IPS DF 4.7 (cell line): ENCODE data around the gene SMIM24.

ENCODE experiments used
- DNase-seq: peaks from one replicate; pipeline ENCODE4 v3.0.0-alpha.2; 2013; ENCODE audit warnings: low spot score; ENCODE audit errors: extremely low read depth

Gene SMIM24

DNA sequence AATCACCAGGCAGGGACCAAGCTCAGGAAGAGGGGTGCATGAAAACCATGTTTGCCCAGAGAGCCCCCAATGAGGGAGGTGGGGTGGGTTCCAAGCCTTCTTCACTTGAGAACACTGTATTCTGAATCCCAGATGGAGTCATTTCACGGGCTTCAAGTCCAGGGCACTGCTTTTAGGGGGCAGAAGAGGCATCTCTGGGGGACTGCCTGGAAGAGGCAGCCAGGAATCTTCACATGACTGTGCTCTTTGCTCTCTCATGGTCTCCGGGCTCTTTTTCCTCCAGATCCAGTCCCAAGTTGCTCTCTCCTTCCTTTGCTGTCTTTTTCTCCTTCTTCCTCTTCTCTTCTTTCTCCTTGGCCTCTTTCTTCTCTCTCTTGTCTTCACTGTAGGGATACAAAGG is 5.7 kb downstream of the SMIM24 start:
- no peak for DNase-seq

DNA sequence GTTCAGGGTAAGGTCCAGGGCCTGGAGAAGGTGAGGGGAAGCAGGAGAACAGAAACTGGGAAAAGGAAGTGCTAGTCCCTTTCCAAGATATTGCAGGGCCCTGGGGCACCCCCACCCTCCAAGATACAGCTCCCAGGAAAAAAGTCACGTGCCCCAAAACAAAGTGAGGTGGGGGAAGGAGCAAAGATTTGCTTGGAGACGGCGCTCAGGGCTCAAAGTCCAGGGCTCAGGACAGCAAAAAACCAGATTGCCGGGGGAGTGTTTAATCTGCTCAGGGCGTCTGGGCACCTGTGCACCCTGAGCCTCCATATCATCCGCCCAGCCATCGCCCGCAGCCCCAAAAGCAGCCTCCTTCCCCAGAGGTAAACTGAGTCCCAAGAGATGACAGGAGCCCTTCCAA is 6.3 kb downstream of the SMIM24 start:
- no peak for DNase-seq

DNA sequence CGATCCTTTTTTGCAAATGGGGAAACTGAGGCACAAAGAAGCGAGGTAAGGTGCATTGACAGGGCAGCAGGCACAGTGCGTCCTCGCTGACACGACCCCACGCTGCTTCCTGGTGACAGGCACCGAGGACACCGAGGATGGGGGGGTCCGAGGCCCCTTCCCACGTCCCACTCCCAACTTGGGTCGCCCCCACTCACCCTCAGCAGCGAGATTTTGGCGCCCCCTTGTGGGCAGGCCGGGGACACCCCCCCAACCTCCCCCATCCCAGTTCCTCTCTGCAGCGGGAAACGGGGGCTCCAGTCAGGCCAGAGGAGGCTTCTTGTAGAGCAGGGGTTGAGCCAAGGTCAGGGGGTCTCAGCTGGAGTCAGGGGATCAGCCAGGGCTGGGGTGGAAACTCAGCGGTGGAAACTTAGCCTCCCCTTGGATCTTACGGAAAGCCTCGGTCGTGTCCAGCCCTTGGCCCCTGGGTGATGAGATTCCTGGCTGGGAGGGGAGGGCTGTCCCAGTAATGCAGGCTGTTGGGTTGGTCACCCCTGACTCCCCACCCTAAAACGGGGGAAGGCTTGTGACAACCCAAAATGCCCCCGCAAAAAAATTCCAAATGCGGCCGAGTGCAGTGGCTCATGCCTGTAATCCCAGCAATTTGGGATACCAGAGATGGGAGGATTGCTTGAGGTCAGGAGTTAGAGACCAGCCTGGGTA is 8.2 kb downstream of the SMIM24 start:
- no peak for DNase-seq

DNA sequence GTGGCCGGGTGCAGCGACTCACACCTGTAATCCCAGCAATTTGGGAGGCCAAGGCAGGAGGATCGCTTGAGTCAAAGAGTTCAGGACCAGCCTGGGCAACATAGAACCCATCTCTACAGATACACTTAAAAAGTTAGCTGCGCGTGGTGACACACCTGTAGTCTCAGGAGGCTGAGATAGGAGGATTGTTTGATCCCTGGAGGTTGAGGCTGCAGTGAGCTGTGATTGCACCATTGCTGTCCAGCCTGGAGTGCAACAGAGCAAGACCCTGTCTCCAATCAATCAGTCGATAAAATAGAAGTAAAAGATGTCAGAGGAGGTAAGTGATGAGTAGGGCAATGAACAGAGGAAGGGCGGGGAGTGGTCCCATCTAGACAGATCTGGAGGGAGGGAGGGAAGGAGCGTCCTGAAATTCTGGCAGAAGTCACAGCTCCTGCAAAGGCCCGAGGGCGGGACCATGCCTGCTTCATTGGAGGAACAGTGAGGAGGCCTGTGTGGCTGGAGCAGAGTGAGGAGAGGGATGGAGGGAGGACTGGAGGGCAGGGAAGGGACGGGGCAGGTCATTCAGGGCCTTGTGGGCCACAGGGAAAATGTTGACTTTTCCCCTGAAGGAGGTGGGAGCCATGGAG is 9.7 kb downstream of the SMIM24 start:
- no peak for DNase-seq

DNA sequence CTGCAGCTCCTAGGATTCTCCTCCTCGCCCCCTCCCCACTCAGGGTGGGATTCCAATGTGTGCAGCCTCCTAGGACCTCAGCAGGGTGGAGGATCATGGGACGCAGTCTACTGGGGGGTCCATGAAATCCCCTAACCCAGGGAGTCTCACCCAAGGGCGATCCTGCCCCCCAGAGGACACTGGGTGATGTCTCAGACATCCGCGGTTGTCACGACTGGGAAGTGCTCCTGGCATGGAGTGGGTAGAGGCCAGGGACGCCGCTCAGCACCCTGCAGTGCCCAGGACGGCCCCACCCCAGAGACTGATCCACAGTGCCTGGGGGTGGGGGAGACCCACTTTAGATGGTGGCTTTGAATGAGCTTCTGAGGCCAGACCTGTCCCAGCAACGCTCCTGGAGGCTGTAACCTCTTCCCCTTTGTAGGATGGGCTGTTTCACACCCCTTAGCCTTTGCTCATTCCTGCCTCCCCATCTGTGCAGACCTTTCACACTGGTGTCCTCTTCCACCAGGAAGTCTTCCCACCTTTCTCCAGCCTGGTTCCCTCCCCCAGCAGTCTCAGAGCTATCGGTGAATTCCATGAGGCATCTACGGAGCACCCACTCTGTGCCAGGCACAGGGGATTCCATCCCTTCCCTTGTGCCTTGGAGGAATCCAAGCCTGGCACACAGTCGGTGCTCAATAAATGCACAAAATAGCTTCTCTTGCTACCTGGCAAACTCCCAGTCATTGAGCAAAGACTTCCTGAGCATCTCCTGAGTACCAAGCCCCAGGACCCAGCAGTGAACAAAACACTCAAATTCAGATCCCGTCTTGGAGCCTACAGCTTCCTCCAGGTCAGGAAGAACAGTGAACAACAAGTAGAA is 10.5 kb downstream of the SMIM24 start:
- no peak for DNase-seq

DNA sequence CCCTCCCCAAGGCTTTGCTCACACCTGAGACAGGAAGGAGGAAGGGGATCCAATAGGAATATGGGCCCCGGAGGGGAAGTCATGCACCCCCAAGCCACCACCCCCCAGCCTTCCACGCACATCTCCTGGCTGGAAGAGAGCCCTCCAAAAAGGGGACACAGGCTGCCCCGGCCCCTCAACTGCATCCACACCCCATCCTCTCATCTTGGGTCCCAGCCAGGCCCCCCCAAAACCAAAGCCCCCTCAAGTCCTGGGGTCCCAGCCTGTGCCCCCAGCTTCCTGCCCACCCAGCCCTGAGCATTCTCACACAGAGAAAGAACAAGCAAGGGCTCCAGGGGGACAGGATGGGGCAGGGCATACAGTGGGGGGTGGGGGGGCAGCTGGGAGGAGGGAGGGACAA is 12.1 kb downstream of the SMIM24 start:
- DNase-seq = no peak

DNA sequence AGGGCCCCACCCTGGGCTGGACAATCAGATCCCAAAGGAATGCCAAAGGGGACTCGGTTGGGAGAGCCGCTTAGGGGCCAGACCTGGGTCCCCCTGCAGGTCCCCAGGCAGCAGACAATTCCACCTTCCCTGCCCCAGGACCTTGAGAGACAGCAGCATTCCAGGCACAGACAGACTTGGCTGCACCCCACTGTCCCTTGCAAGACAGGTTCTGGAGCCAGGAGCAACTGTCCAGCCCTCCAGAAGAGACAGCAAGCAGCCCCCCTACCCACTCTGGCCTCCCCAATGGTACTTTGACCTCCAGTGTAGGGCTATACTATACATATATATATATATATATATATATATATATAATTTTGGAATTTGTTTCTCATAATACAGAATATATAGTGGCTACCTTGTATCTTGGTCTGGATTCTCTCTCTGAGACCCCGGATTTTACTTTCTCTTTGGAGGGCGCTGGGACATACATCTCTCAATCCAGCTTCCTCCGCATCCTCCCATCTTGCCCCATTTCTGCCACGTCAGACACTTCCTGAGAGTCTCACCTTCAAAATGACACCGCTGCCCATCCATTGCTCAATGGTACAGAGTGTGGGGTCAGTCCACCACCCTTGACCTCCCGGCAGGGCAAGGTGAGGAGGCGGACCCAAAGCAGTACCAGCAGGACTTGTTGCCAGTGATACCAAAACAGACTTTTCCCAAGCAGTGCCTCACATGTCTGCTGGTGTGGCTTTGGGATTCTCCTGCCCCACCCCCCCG is 12.7 kb downstream of the SMIM24 start:
- no peak for DNase-seq

DNA sequence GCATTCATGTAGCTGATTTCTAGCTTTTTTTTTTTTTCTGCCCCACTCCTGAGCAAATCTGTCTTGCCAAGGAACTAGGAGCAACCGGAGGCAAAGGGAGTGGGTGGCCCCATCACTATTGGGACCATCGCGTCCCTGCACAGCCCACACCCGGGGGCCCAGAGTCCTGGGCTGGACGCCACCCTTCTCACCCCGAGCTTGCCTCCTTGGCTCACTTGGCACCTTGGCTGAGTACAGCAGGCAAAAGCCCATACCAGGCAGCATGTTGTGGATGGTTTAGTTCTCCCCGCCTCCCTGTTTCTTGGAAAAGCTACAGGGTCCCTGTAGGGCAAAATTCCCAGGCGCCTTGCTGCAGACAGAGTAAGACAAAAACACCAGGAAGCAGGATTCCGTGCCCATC is 13.7 kb downstream of the SMIM24 start:
- no peak for DNase-seq

DNA sequence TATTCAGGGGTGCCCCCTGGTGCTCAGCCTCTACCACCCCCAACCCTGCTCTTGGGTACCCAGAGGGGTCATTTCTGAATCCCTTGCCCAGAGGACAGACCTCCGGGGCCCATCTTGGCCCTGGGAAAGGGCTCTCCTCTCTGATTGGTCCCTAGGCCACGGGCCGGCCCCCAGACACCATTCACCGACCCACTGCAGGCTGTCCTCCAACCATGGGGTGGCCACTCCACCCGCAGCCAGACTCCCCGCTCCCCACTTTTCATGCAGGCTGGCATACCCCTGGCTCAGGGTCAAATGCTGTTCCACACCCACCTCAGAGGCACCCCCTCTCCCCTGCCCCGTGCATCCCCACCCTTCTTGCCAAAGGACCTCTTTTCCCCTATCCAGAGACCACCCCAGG is 14.8 kb downstream of the SMIM24 start:
- no peak for DNase-seq

DNA sequence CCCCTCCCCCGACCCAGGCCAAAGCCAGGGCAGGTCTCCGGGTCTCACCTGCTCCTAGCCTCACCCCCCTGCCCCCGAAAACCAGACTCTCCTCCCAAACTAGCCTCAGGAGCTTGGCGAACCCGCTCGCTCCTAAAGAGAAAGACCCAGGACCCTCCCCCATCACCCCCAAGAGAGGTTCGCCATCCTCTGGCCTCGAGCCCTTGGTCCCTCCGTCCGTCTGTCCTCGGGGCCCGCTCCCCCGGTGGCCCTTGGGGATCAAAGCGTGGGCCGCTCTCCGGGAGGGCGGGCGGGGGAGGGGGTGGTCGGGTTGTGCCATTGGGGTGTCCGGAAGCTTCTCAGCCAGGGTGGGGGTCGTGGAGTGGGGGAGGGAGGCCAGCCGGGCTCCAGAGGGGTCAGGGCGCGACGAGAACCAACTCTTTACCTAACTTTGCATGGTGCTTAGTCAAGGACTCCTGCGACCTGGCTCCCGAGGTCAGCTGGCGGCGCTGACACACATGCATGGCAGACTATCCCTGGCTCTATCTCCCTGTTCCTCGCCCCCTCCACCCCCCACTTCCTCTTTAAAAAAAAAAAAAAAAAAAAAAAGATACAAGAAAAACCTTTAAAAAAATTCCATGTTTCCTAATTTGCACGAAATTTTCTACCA is 15.6 kb downstream of the SMIM24 start:
- no peak for DNase-seq

DNA sequence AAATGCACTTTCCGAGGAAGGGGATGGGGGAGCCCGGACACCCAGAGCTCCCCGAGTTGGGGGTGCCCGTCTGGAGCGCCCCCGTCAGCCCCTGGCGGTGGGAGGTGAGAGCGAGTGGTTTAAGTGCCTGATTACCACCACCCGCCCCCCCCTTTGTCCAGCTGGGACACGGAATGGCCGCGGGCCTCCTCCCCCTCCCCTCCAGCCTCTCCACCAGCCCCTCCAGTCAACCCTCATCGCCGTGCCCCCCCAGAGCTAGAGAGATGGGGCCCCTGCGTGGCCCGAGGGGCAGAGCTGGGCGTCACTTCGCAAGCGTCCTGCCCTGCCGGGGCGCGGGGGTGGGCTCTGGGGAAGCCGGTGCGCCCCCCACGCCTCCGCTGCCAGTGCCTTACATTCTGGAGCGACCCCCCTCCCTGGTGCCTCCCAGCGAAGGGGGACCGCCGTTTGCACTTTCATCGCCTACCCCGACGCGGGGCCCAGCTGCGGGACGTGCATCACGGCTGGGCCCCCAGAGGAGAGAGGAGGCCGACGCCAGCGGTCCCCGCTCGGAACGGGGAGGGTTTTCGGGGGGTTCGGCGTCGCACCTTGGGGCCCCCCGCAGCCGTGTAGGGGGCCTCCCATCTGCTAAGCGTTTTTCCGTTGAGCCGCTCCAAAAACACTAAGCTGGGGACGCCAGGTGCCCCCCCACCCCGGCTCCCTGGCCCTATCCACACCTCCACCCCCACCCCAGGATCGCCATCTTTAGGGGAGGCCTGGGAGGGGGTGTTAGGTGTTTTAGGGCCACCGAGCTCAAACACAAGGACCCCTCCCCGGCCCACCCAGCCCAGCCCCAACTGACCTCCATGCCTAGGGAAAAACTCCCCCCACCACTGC is 16.4 kb downstream of the SMIM24 start:
- no peak for DNase-seq

DNA sequence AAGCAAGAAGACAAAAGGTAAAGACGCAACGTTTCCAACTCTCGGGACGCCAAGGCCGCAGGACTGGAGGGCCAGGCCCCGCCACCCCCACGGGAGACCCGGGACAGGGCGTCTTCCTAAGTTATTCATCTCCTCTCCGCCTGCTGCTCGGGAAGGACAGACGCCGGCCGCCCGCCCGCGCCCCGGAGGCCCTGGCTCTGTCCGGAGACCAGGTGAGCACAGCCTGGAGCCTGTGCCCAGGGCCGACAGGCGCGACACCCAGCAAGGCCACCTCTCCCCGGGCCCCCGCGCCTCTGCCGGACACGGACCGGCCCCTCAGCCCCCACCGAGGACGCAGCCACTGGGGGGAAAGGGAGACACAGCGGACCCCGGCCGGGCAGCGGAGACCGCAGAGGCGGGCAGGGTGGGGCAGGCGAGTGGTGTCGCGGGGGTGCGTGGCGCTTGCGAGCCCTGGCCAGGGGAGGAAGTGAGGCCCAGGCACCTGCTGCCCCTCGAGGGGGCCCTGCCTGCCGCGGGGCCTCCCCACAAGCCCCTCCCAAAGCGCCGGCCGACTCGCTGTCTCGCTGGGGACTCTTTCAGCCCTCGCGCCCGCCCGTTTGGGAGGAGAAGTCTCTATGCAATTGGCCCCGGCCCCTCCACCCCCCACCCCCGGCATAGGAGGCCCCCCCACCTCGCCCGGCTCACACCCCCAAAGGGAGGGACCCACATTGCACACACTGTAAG is 17.2 kb downstream of the SMIM24 start:
- DNase-seq = no peak

DNA sequence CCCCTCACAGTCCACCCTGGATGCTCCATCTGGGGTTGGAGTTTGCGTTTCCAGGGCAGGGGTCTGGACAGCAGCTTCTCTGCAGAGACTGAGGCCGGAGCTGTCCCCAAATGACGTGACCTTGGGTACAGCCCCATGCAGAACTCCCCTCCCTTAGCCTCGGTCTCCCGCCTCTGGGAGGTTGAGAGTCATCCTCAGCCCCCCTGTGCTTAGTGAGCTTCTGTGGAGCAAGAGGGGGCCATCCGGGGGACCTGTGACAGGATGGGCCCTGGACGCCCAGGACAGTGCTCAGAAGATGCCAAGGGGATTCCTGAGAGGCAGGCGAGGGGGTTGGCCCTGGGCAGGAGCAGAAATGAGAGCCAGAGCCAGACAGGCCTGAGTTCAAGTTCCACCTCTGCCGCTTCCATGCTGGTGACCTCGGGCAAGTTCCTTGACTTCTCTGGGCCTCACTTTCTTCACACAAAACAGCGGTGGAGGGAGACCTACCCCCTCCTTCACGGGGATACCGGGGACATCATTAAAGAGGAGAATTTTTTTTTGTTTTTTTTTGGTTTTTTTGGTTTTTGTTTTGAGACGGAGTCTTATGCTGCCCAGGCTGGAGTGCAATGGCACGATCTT is 20.3 kb downstream of the SMIM24 start:
- DNase-seq = no peak

DNA sequence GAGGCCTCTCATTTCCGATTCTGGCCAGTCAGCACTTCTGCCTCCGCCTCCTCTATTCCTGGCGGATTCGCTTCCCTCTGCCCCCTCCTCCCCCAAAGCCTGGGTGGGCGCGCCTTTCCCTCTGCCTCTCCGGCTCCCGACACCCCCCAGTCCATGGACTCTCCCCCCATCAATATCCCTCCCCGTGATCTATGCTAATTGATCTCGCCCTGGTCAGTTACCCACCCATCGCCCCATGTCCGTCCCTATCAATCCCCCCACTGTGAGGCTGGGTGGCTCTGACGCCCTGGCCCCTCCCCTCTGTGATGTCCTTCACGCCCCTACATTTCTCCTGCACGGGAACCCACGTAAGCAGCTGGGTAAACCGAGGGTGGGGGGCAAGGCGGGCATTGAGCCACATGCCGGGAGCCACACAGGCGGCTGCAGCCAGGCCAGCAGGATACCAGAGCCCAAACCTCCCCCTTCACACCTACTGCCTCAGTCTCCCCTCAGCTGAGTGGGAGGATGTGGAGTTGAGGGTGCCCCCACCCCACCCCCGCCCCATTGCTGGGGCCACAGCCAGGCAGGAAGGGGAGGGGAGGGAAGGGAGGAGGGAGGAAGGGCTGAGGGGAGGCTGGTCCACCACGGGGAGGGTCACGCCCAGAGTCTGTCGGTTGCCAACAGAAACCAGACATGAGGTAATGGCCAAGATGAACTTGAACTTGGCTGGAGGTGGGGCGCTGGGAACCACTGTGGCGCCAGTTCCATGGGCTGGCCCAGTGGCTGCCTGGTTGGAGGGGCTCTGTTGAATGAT is 21.0 kb downstream of the SMIM24 start:
- DNase-seq = no peak

DNA sequence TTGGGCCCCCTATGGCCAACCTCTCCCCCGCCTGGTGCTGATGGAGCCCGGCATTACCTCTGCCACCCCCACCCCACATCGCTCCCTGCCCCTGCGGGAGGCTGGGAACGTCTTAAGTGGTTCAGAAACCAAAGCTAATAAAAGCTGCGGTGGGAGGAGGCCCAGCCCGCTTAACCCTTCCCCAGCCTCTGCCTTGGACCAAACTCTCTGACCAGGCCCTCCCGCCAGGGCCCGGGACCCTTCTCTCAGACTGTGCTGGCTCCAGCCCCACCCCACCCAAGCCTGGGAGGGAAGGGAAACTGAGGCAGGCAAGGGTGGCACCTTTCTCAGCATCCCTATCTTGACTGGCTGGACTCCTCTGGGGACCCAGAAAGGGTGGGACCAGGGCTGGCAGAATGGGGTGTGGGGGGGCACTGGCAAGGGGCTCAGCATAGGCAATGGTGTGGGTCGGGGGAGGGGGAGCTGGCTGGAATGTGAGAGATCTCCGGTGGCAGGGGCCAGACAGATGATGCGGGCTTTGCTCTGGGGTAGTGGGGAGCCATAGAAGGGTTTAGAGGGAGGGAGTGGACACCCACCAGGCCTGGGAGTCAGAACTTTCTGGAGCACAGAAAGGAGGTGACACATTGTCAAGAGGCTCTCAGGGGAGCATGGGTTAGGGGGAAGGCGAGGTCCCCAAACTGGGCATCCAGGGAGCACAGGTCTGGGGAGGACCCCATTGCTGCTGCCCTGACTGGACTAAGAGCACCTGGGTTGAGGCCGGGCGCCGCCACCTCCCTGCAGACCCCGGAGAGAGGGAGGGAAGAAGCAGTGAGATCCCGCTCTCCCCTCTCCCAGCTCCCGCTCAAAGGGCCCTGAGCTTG is 21.9 kb downstream of the SMIM24 start:
- no peak for DNase-seq

DNA sequence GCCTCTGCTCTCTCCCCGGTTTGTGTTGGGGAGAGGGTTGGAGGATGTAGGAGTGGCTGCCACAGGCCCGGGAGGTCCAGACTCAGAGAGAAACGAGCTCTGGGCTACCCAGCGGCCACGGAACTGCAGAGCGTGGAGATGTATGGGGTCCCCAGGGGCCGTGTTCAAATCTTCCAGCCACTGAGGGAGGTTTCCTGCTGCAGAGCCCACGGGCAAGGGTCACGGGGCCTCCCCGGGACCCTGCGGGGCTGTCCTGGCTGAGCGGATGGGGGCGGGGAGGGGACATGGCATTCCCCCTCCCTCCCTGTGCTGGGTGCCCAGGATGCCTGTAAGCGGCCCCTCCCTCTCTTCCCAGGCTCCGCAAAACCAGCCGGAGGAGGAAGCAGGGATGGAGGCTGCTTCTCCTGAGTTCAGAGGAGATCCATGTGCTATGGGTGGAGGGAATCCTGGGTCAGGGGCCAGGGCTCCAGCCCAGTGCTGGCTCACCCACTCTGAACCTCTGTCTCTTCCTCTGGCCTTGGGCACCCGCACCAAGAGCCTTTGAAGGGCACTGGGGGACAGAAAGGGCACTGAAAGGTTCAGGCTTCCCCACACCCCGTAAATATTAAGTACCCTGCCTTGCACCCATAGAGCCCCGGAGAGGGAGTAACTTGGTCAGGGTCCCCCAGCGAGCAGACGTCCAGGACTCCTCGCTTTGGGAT is 22.6 kb downstream of the SMIM24 start:
- no peak for DNase-seq
